ENCODE results near the gene TSPAN4. TPM values are rescaled to one million over a fixed set of nuclear protein-coding genes. Genes with fewer than 3 reads are reported as not detected.
A peak's percentile ranks its signal among the peaks of the same experiment; 100 is the strongest.

TSPAN4 gene
- total and polyA plus RNA-seq, 9 of the 15 experiments (the other 6 are each of a cell fraction or from before 2014, with no cell fraction given) = 0.07 to 31.0 (median 15.7) TPM

DNA sequence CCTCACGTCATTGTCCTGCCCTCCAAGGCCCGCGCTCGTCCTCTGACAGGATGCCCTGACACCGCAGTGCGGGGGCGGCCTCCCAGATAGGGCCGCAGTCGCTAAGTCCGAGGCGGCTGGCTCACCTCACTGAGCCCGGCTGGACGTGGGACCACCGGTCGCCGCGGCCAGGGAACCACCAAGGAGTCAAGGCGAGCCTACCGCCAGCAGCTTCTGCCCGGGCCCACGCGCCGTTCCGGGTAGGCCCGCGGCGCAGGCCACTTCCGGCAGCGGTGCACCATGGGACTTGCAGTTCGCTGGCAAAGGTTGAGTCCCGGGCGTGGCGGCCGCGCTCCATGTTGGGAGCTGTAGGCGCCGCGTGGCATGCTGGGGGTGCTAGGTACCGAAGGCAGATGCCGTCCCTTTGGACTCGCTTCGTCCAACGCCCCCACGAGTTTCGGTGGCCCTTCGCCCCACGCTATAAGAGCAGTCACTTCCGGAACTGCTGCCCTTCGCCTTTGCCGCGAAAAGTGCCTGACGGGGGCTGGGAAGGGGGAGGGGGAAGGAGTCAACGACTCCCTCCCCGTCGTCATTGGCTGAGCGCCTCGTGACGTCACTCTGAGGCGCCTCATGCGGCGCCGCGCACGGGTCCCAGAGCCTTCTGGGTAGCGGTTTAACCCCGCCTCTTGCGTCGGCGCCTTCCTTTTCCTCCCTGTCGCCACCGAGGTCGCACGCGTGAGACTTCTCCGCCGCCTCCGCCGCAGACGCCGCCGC lies 33.2 kb upstream of the TSPAN4 start, which contains the start of gene RPLP2 (continued):
- TF ChIP-seq, protein P1, sequence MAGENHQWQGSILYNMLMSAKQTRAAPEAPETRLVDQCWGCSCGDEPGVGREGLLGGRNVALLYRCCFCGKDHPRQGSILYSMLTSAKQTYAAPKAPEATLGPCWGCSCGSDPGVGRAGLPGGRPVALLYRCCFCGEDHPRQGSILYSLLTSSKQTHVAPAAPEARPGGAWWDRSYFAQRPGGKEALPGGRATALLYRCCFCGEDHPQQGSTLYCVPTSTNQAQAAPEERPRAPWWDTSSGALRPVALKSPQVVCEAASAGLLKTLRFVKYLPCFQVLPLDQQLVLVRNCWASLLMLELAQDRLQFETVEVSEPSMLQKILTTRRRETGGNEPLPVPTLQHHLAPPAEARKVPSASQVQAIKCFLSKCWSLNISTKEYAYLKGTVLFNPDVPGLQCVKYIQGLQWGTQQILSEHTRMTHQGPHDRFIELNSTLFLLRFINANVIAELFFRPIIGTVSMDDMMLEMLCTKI (IDR thresholded peaks at IDR 0.05; ENCODE audit: partially characterized antibody) = no peak
- TF ChIP-seq TEAD4 (IDR thresholded peaks at IDR 0.05; ENCODE audit: low read length) = no peak
- no peak for TF ChIP-seq TEAD4 (CRISPR knock-in tag; IDR thresholded peaks at IDR 0.05; ENCODE audit: borderline replicate concordance)
- TF ChIP-seq ZNF707 (CRISPR knock-in tag; conservative IDR thresholded peaks at IDR 0.05) = no peak
- TF ChIP-seq IFI16 (CRISPR knock-in tag; IDR thresholded peaks at IDR 0.05) = no peak
- TF ChIP-seq SMARCC2 (IDR thresholded peaks at IDR 0.05; ENCODE audit: low read depth) = no peak
- TF ChIP-seq ZNF785 (CRISPR knock-in tag; IDR thresholded peaks at IDR 0.05) = no peak
- no peak for TF ChIP-seq KLF13 (tag; IDR thresholded peaks at IDR 0.05; ENCODE audit: borderline replicate concordance, low read depth)
- no peak for TF ChIP-seq TFAM (CRISPR knock-in tag; conservative IDR thresholded peaks at IDR 0.05)
- 0 out of 2 replicates have a peak, but pooled peaks have one; percentile 33 for TF ChIP-seq ZNF175 (CRISPR knock-in tag; IDR thresholded peaks at IDR 0.05; ENCODE audit: low read depth)
- TF ChIP-seq EWSR1 (IDR thresholded peaks at IDR 0.05; ENCODE audit: borderline replicate concordance, low read depth, partially characterized antibody) = no peak
- 0 out of 2 replicates have a peak, but pooled peaks have one; percentile 41 for TF ChIP-seq HLTF (IDR thresholded peaks at IDR 0.05)
- TF ChIP-seq ZNF408 (CRISPR knock-in tag; IDR thresholded peaks at IDR 0.05; ENCODE audit: low read depth) = no peak
- TF ChIP-seq, protein P2, sequence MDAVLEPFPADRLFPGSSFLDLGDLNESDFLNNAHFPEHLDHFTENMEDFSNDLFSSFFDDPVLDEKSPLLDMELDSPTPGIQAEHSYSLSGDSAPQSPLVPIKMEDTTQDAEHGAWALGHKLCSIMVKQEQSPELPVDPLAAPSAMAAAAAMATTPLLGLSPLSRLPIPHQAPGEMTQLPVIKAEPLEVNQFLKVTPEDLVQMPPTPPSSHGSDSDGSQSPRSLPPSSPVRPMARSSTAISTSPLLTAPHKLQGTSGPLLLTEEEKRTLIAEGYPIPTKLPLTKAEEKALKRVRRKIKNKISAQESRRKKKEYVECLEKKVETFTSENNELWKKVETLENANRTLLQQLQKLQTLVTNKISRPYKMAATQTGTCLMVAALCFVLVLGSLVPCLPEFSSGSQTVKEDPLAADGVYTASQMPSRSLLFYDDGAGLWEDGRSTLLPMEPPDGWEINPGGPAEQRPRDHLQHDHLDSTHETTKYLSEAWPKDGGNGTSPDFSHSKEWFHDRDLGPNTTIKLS (IDR thresholded peaks at IDR 0.05; ENCODE audit: borderline replicate concordance, low read depth) = peak; percentile 99
- TF ChIP-seq, protein P3, sequence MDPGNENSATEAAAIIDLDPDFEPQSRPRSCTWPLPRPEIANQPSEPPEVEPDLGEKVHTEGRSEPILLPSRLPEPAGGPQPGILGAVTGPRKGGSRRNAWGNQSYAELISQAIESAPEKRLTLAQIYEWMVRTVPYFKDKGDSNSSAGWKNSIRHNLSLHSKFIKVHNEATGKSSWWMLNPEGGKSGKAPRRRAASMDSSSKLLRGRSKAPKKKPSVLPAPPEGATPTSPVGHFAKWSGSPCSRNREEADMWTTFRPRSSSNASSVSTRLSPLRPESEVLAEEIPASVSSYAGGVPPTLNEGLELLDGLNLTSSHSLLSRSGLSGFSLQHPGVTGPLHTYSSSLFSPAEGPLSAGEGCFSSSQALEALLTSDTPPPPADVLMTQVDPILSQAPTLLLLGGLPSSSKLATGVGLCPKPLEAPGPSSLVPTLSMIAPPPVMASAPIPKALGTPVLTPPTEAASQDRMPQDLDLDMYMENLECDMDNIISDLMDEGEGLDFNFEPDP (CRISPR knock-in tag; IDR thresholded peaks at IDR 0.05) = no peak
- peak; percentile 45 for TF ChIP-seq MEIS2 (IDR thresholded peaks at IDR 0.05; ENCODE audit: partially characterized antibody)
- peak; percentile 78 for TF ChIP-seq POLR2H (tag; IDR thresholded peaks at IDR 0.05; ENCODE audit: low read depth)
- peak; percentile 100 for TF ChIP-seq GABPB1 (CRISPR knock-in tag; IDR thresholded peaks at IDR 0.05)
- no peak; the same call in 1 of the 2 replicates for TF ChIP-seq EP300 (IDR thresholded peaks at IDR 0.05; ENCODE audit: low read length)
- TF ChIP-seq, protein P4, sequence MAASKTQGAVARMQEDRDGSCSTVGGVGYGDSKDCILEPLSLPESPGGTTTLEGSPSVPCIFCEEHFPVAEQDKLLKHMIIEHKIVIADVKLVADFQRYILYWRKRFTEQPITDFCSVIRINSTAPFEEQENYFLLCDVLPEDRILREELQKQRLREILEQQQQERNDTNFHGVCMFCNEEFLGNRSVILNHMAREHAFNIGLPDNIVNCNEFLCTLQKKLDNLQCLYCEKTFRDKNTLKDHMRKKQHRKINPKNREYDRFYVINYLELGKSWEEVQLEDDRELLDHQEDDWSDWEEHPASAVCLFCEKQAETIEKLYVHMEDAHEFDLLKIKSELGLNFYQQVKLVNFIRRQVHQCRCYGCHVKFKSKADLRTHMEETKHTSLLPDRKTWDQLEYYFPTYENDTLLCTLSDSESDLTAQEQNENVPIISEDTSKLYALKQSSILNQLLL (CRISPR knock-in tag; IDR thresholded peaks at IDR 0.05; ENCODE audit: borderline replicate concordance) = no peak
- TF ChIP-seq MAFF (IDR thresholded peaks at IDR 0.05; ENCODE audit: low read length) = no peak
- TF ChIP-seq ZNF586 (CRISPR knock-in tag; conservative IDR thresholded peaks at IDR 0.05) = no peak
- TF ChIP-seq JUND (IDR thresholded peaks at IDR 0.05; ENCODE audit: borderline replicate concordance, low read depth, low read length) = peak; percentile 76
- TF ChIP-seq JUND (tag; IDR thresholded peaks at IDR 0.05; ENCODE audit: borderline replicate concordance, low read depth, low read length) = no peak; the same call in 1 of the 3 replicates

Measured in K562 (cell line).